Osteocyte (in vitro differentiated cells): ENCODE results near the gene RTP5. TPM values are rescaled to one million over a fixed set of nuclear protein-coding genes. Genes with fewer than 3 reads are reported as not detected.
"Not testable (repeated sequence)": the region's sequence is repeated elsewhere in the genome, so short reads cannot be mapped to it uniquely, and the experiment has no call there.

ENCODE experiments used
- DNase-seq: peaks from one replicate; pipeline ENCODE4 v3.0.0; 2021; ENCODE audit warnings: mixed read lengths; ENCODE audit not compliant: unreplicated experiment; ENCODE audit errors: extremely low spot score
- H3K27ac Mint-ChIP-seq: one replicate; pipeline ENCODE4 v1.8.0; 2021; ENCODE audit warnings: mild to moderate bottlenecking, mixed read lengths; ENCODE audit not compliant: unreplicated experiment
- H3K27me3 Mint-ChIP-seq: one replicate; pipeline ENCODE4 v1.8.0; 2021; ENCODE audit warnings: mixed read lengths; ENCODE audit not compliant: unreplicated experiment
- H3K36me3 Mint-ChIP-seq: one replicate; pipeline ENCODE4 v1.8.0; 2021; ENCODE audit warnings: mixed read lengths; ENCODE audit not compliant: unreplicated experiment
- H3K4me1 Mint-ChIP-seq: one replicate; pipeline ENCODE4 v1.8.0; 2021; ENCODE audit warnings: mixed read lengths; ENCODE audit not compliant: unreplicated experiment
- H3K4me3 Mint-ChIP-seq: one replicate; pipeline ENCODE4 v1.8.0; 2021; ENCODE audit warnings: mild to moderate bottlenecking, moderate library complexity, mixed read lengths; ENCODE audit not compliant: unreplicated experiment
- H3K9me3 Mint-ChIP-seq: one replicate; pipeline ENCODE4 v1.8.0; 2021; ENCODE audit warnings: mixed read lengths; ENCODE audit not compliant: unreplicated experiment
- CTCF ChIP-seq: fragments of 200-600 bp; sonication (generic); IDR thresholded peaks from 2 replicates; pipeline ENCODE4 v1.5.0; 2021; ENCODE audit warnings: antibody characterized with exemption, mild to moderate bottlenecking, moderate library complexity
- total RNA-seq: library from RNA; stranded (reverse); gene quantifications from 2 replicates; pipeline ENCODE4 v1.2.1, GENCODE V29; 2021

RTP5 gene
- total RNA-seq, 1 donor from 2014 or later, result not detected

- TF ChIP-seq CTCF, result no peak
- H3K27me3 Mint-ChIP-seq, result no peaks in the 10 kb centered on the region
- H3K36me3 Mint-ChIP-seq, result no peaks in the 10 kb centered on the region
- no peaks in the 10 kb centered on the region for H3K9me3 Mint-ChIP-seq
- DNase-seq, result no peak
- H3K27ac Mint-ChIP-seq, result no peak overlapping the region
- no peak overlapping the region for H3K4me3 Mint-ChIP-seq
- H3K4me1 Mint-ChIP-seq, result peaks cover 9% of the 10 kb centered on the region
These were observed 34.6 kb downstream of the RTP5 start for GRCh38 chr2:241904011-241904718.

GRCh38 chr2:241904791-241905710, 35.5 kb downstream of the RTP5 start:
- DNase-seq, result no peak

GRCh38 chr2:241905716-241906377, 36.3 kb downstream of the RTP5 start:
- H3K36me3 Mint-ChIP-seq, result no peaks in the 10 kb centered on the region
- H3K27ac Mint-ChIP-seq, result no peak overlapping the region
- DNase-seq, result no peak

More at GRCh38 chr2:241904791-241905710, 35.5 kb downstream of the RTP5 start:
- no peak overlapping the region for H3K4me3 Mint-ChIP-seq
- TF ChIP-seq CTCF, result no peak
- no peak overlapping the region for H3K27ac Mint-ChIP-seq
- H3K9me3 Mint-ChIP-seq, result no peaks in the 10 kb centered on the region
- H3K4me1 Mint-ChIP-seq, result peaks cover under 1% of the 10 kb centered on the region
- H3K36me3 Mint-ChIP-seq, result no peaks in the 10 kb centered on the region
- no peaks in the 10 kb centered on the region for H3K27me3 Mint-ChIP-seq

GRCh38 chr2:241906378-241906770, 36.8 kb downstream of the RTP5 start:
- not testable (repeated sequence) for H3K27ac Mint-ChIP-seq, H3K27me3 Mint-ChIP-seq, H3K4me1 Mint-ChIP-seq, H3K9me3 Mint-ChIP-seq, H3K36me3 Mint-ChIP-seq, DNase-seq, H3K4me3 Mint-ChIP-seq

More at GRCh38 chr2:241905716-241906377, 36.3 kb downstream of the RTP5 start:
- no peaks in the 10 kb centered on the region for H3K9me3 Mint-ChIP-seq
- no peaks in the 10 kb centered on the region for H3K4me1 Mint-ChIP-seq
- no peak for TF ChIP-seq CTCF
- no peaks in the 10 kb centered on the region for H3K27me3 Mint-ChIP-seq
- H3K4me3 Mint-ChIP-seq, result no peak overlapping the region

GRCh38 chr2:241906826-241907570, 37.5 kb downstream of the RTP5 start:
- no peak for DNase-seq
- H3K4me3 Mint-ChIP-seq, result no peak overlapping the region
- H3K27ac Mint-ChIP-seq, result no peak overlapping the region
- H3K4me1 Mint-ChIP-seq, result no peaks in the 10 kb centered on the region
- peaks cover 4% of the 10 kb centered on the region for H3K9me3 Mint-ChIP-seq
- H3K27me3 Mint-ChIP-seq, result no peaks in the 10 kb centered on the region
- TF ChIP-seq CTCF, result no peak
- peaks cover under 1% of the 10 kb centered on the region for H3K36me3 Mint-ChIP-seq

GRCh38 chr2:241907831-241908230, 38.3 kb downstream of the RTP5 start:
- DNase-seq, H3K27ac Mint-ChIP-seq, H3K27me3 Mint-ChIP-seq, H3K4me3 Mint-ChIP-seq, H3K4me1 Mint-ChIP-seq, H3K36me3 Mint-ChIP-seq: not testable (repeated sequence)
- H3K9me3 Mint-ChIP-seq, result peaks cover 12% of the 10 kb centered on the region
